A549 treated with ZK216348 at 1 μM for 4 hours (cell line): ENCODE measurements around the gene FAM9A. TPM values are rescaled to one million over a fixed set of nuclear protein-coding genes. Genes with fewer than 3 reads are reported as not detected.

Source experiments
- total RNA-seq: library from RNA; stranded (reverse); fragments of 200-300 nt; extraction: Qiagen RNA extraction; gene quantifications from 5 replicates; pipeline ENCODE4 v1.2.3, GENCODE V29; 2022; ENCODE audit warnings: low read depth

Gene FAM9A
- total RNA-seq = not detected in 5 replicates

GRCh38 chrX:8801041-8801599 lies at the start of gene FAM9A:
Gene FAM9A (minus strand): TSS chrX:8801383. CDS start chrX:8800171, 1,212 bp downstream.

Other genes with a start within 250 kb of the FAM9A start
- gene ANOS1, start 69.2 kb downstream of the FAM9A start, total RNA-seq = 0.04 to 0.32 TPM (median 0.10 TPM) in 4 of 5 replicates, not detected in the other
- not detected in 5 replicates for gene FAM9B, start 232.7 kb upstream of the FAM9A start, total RNA-seq